Adrenal gland (tissue), 5 donors: ENCODE data around the gene SCRN1.

Experiments used
- POLR2A ChIP-seq, 2 donors: fragments of 450-650 bp; IDR thresholded peaks; one replicate each; pipeline ENCODE4 v1.6.1; 2017; ENCODE audit warnings: antibody characterized with exemption in 2 of 2, mild to moderate bottlenecking in 2 of 2, moderate library complexity in 1 of 2
- TF ChIP-seq, protein P1 (sequence below), 6 experiments: fragments of 450-650 bp in 4 of 6; fragments of 200-600 bp in 2 of 6; sonication (generic) in 1 of 6; IDR thresholded peaks; 1 replicate in 5 of 6; 2 replicates in 1 of 6; pipeline versions ENCODE4 v1.5.1 to v1.8.0; 2016 to 2021; ENCODE audit warnings: antibody characterized with exemption in 6 of 6, mild to moderate bottlenecking in 2 of 6, moderate library complexity in 1 of 6
- donor health status: DM: no; HTN: no; CAD: no.

DNA sequence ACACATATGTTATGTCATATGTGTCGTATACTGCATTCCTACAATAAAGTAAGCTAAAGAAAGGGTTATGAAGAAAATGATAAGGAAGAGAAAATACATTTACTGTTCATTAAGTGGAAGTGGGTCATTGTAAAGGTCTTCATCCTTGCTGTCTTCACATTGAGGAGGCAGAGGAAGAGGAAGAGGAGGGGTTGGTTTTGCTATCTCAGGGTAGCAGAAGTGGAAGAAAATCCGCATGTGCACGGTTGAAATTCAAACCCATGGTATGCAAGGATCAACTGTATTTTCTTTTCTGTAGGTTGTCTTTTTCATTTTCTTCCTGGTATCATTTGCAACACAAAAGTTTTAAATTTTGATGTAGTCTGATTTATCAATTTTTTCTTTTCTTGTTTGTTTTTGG, 44.9 kb upstream of the SCRN1 start:
- TF ChIP-seq POLR2A (IDR thresholded peaks at IDR 0.05): no peak
- TF ChIP-seq, protein P1, sequence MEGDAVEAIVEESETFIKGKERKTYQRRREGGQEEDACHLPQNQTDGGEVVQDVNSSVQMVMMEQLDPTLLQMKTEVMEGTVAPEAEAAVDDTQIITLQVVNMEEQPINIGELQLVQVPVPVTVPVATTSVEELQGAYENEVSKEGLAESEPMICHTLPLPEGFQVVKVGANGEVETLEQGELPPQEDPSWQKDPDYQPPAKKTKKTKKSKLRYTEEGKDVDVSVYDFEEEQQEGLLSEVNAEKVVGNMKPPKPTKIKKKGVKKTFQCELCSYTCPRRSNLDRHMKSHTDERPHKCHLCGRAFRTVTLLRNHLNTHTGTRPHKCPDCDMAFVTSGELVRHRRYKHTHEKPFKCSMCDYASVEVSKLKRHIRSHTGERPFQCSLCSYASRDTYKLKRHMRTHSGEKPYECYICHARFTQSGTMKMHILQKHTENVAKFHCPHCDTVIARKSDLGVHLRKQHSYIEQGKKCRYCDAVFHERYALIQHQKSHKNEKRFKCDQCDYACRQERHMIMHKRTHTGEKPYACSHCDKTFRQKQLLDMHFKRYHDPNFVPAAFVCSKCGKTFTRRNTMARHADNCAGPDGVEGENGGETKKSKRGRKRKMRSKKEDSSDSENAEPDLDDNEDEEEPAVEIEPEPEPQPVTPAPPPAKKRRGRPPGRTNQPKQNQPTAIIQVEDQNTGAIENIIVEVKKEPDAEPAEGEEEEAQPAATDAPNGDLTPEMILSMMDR (IDR thresholded peaks at IDR 0.05): no peak
